GM12874 (cell line): ENCODE results near the gene USH1C.

Experiments used
- CTCF ChIP-seq: IDR thresholded peaks from 2 replicates; pipeline ENCODE4 v1.5.1; 2011; ENCODE audit warnings: low read depth, mild to moderate bottlenecking, control low read depth, low read length, moderate library complexity; ENCODE audit not compliant: insufficient read depth

USH1C gene

DNA sequence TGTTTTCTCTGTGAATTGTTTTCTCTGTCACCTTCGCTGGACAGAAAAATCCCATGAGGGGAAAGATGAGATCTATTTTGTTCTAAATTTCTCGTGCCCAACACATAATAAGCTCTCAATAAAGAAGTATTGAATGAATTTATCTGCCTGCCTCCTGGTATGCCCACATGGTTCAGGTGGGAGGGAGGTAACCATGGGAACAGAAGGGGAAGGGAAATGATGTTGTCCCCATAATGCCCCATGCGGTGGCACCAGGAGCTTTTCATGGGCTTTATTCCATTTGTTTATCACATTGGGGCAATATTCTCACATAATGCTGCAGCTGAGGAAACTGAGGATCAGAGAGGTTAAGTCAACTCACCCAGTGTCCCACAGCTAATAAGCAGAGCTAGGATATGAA lies 8.7 kb downstream of the USH1C start:
- no peak for TF ChIP-seq CTCF

DNA sequence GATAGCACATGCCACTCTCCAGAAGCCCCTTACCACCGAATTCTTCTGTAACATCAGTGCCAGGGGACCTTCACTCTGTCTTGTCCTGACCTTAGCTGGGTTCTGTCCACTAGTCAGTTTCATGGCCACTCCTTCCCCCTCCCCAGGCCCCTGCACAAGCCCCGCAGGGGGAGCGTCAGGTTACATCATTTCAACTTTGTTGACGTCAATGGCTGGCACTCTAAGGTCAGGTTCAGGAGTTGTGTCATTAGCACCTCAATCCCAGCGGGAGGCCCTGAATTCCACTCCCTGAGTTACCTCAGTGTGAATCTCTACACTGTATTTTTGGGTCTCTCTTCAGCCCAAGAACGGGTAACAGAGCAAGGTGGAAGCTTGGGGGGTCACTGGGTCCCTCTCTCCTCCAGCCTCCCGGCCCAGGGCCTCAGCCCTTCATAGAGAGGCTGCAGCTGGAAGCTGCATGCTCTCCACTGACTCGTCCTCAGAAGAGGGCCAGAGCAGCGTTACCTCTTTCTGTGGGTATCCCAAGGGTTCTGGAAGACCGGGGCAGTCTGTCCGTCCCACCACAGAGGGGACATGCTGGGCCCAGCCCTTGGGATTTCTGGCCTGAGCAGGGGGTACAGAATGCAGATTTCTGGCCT lies 10.3 kb downstream of the USH1C start:
- TF ChIP-seq CTCF = no peak

DNA sequence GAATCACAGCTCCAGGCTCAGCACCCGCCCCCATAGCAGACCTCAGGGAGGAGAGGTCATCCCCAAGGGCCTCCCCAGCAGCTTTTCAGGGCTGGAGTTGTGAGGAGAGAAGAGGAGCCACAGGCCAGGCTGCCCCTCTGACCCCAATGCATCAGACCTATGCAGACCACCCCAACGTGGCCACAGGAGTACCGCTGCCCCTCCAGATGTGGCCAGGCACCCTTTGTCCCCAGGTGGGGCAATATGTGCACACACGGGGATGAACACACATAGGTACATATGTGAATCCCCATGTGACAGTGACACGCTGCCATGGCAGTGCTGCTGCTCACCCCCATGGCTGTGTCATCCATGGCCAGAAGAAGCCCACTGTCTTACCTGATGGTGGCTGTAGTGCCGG lies 10.9 kb downstream of the USH1C start:
- no peak for TF ChIP-seq CTCF

DNA sequence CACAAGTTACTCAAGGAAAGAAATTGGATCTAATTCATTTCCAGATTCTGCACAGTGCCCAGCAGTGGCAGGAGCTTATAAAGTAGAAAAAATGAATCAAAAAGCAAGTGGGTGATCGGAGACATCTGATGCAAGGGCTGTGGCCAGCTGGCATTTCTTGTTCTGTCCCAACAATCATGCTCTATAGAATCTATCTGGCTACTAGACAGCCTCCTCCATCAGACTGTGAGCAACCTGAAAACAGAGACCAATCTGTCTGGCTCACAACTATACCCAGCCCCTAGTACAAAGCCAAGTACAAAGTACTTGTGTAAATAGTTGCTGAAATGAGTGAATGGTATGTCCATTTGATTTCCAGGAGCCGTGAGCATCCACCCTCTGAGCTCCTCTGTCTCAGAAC lies 11.4 kb downstream of the USH1C start:
- TF ChIP-seq CTCF = no peak

DNA sequence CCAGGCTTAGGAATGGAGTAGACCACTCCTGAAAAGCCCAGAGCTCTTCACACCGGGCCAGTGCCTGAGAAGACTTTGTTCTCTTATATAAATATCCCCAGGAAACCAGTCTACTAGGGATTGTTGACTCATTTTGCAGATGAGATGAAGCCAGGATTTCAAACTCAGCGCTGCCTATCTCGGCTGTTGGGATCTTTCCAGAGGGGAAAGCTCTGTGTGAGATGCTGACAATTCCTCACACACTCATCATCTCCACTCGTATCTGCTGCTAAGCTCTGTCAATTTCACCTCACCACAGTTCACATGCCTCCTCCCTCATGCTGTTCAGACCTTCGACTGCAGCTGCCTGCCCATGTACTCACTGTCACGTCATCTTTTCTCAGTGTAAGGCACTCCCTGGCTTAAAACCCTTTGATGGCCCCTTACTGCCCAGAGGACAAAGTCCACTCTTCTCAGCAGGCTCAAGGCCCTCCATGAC lies 12.5 kb downstream of the USH1C start:
- TF ChIP-seq CTCF = no peak

GRCh38 chr11:17531071-17531600 lies 13.1 kb downstream of the USH1C start:
- no peak for TF ChIP-seq CTCF

DNA sequence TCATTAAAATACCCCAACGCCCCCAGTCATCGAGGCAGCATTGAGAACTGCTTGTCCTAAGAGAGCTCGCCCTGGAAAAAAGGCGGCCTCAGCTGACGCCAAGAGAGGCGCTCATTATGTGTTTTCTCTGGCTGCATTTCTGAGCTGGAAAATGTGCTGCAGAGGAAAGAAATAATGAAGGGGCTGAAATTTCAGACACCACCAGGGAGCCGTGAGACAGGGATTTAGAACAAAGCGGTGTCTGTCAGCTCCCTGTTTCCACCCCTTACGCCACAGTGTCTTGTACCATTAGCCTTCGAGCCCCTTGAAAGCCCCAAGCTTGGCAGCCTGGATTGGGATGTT lies 14.4 kb downstream of the USH1C start:
- no peak for TF ChIP-seq CTCF
